Naive thymus-derived CD8-positive, alpha-beta T cell (primary cell): ENCODE measurements around the gene NFATC2. TPM values are rescaled to one million over a fixed set of nuclear protein-coding genes. Genes with fewer than 3 reads are reported as not detected.

ENCODE experiments used
- ATAC-seq, 2 donors: fragments of 150-1000 bp; cut with Tn5 transposase in 1 of 2; sonication (Bioruptor Pico), chemical (Tn5 transposase) in 1 of 2; 1 replicate in 1 of 2; 2 replicates in 1 of 2; pipeline ENCODE4 v1.10.0; 2021; ENCODE audit warnings: mild to moderate bottlenecking in 2 of 2, moderate library complexity in 2 of 2
- POLR2A ChIA-PET: fragments of 350-600 bp; sonication (Branson Sonifier 250); formaldehyde crosslinking; loops from one replicate; lab custom pipeline; 2021; ENCODE audit warnings: antibody characterized with exemption; lab: Charles Lee
- DNase-seq, 10 donors: peaks; one replicate each; pipeline versions ENCODE4 v3.0.0 to v3.0.0-alpha.2; 2020 to 2022
- H3K27ac Mint-ChIP-seq, 10 donors: one replicate each; pipeline ENCODE4 v1.8.0; 2020 to 2022; ENCODE audit warnings: mild to moderate bottlenecking in 10 of 10, mixed read lengths in 10 of 10, moderate library complexity in 4 of 10, inconsistent platforms in 1 of 10
- H3K27me3 Mint-ChIP-seq, 5 donors: one replicate each; pipeline ENCODE4 v1.8.0; 2021 to 2022; ENCODE audit warnings: mixed read lengths in 5 of 5
- H3K36me3 Mint-ChIP-seq, 3 donors: one replicate each; pipeline ENCODE4 v1.8.0; 2020 to 2022; ENCODE audit warnings: mixed read lengths in 3 of 3, mild to moderate bottlenecking in 2 of 3, inconsistent platforms in 1 of 3
- H3K4me1 Mint-ChIP-seq, 4 donors: one replicate each; pipeline ENCODE4 v1.8.0; 2021 to 2022; ENCODE audit warnings: mixed read lengths in 4 of 4
- H3K4me3 Mint-ChIP-seq, 10 donors: one replicate each; pipeline ENCODE4 v1.8.0; 2020 to 2022; ENCODE audit warnings: mild to moderate bottlenecking in 10 of 10, mixed read lengths in 10 of 10, moderate library complexity in 6 of 10, inconsistent platforms in 1 of 10
- H3K9me3 Mint-ChIP-seq, 9 donors: one replicate each; pipeline ENCODE4 v1.8.0; 2020 to 2022; ENCODE audit warnings: mixed read lengths in 9 of 9, mild to moderate bottlenecking in 3 of 9, inconsistent platforms in 1 of 9, moderate library complexity in 1 of 9
- polyA plus RNA-seq, 3 donors: library from polyadenylated mRNA; unstranded; fragments of 300-500 nt; fragmentation: Illumina TruSeq; gene quantifications; one replicate each; pipeline ENCODE4 v1.2.3, GENCODE V29; 2021
- total RNA-seq, 8 experiments: library from RNA in 2 of 8; stranded (reverse) in 2 of 8; gene quantifications; one replicate each; pipeline ENCODE4 v1.2.3 and lab custom pipeline; 2021 to 2026

Gene NFATC2
- total and polyA plus RNA-seq, 5 experiments from 2014 or later = 14.5 to 36.3 (median 23.8) TPM

GRCh38 chr20:51525241-51526105 is 17.0 kb downstream of the NFATC2 start:
- H3K4me1 Mint-ChIP-seq = peaks cover 39 to 76% (median 71%) of the 10 kb centered on the region in 4 donors
- peak overlapping the region; percentile 69 to 96 (median 89) for H3K27ac Mint-ChIP-seq
- H3K36me3 Mint-ChIP-seq = peaks cover 0 to 39% (median 15%) of the 10 kb centered on the region in 3 donors
- peak overlapping the region; percentile 43 to 87 (median 72) for H3K4me3 Mint-ChIP-seq
- no peaks in the 10 kb centered on the region for H3K9me3 Mint-ChIP-seq
- DNase-seq (no peak), ATAC-seq (peak; percentile 41 to 51)
- POLR2A ChIA-PET = interaction anchor here (0.9 kb wide), 1 partner anchor 16 kb away, joined by 4 read pairs; no protein-coding TSS in a partner anchor
- H3K27me3 Mint-ChIP-seq = no peaks in the 10 kb centered on the region

DNA sequence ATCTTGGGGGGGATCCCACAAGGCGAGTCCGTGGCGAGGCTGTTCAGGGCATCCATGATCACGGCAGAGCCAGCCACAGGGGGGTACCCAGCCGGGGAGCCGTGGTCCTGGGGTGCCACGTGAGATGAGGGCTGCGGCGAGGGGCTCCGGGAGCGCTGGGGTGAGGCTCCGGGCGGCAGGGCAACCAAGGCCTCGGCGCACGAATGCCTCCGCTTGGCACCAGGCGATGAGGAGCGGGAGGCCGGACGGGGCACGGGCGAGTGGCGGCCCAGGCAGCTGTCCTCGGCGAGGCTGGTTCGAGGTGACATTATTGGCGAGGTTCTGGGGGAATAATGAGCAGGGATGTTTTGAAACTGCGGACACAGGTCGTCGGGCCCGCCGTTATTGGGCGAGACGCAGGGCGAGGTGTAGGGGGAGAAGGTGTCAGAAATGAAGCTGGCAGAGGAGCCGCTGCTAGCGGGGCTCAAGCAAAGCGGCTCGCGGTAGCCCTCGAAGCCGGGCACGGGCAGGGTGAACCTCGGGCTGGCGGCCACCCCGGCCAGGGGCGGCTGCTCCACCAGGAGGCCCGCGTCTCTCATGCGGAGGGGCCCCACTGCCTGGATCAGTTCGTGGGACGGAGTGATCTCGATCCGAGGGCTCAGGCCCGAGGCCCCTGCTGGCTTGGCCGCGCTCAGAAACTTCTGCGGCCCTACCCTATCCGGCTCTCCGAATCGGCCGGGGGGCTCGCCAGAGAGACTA is 19.1 kb downstream of the NFATC2 start:
- H3K4me3 Mint-ChIP-seq = no peak overlapping the region
- no peaks in the 10 kb centered on the region for H3K27me3 Mint-ChIP-seq
- no peaks in the 10 kb centered on the region for H3K9me3 Mint-ChIP-seq
- no peak for DNase-seq
- ATAC-seq = no peak
- H3K27ac Mint-ChIP-seq = peak overlapping the region in 1 of 10 donors; percentile 44
- peaks cover 0 to 56% (median 20%) of the 10 kb centered on the region in 3 donors for H3K36me3 Mint-ChIP-seq
- POLR2A ChIA-PET = no interaction called here
- peaks cover 31 to 61% (median 55%) of the 10 kb centered on the region in 4 donors for H3K4me1 Mint-ChIP-seq

DNA sequence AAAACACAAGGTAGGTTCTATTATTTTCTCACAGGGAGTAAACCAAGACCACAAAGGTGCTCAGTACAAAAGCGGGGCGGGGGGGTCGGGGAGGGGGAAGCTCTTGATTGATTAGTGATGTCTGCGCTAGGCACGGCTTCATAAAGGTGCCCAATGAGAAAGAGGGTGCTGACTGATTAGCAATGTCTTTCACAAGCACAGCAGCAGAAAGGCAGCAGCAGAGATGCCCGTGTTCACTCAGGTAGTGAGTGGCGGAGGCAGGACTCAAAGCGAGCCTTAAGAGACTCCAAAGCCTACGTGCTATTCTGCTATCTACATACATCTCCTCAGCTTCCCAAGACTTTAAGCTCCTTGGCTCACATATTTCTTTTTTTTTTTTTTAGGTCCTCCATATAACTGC is 20.3 kb downstream of the NFATC2 start:
- POLR2A ChIA-PET = interaction anchor here (1.4 kb wide), 1 partner anchor 20 kb away, joined by 4 read pairs; the partner anchor contains the start of gene NFATC2
- DNase-seq = no peak
- Mint-ChIP-seq H3K9me3 (no peaks in the 10 kb centered on the region), H3K4me3 (no peak overlapping the region), H3K27ac (peak overlapping the region in 3 of 10 donors; percentile 18 to 78 (median 41)), H3K27me3 (no peaks in the 10 kb centered on the region), H3K36me3 (peaks cover 4 to 68% (median 21%) of the 10 kb centered on the region in 3 donors), H3K4me1 (peaks cover 25 to 59% (median 52%) of the 10 kb centered on the region in 4 donors)
- no peak for ATAC-seq

DNA sequence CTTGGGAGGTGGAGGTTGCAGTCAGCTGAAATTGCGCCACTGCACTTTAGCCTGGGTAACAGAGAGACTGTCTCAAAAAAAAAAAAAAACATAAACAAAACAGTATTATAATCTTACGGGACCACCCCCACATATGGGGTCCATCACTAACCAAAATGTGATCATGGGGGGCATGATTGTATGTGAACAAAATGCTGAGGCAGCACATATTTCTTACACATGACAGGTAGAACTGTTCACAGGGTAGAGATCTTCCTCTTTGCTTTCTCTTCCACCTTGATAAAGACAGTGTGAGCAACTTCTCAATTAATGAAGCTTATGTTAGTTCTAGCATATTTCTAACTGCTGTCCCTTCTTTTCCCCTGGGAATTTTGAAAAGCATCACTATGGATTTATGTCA is 24.7 kb downstream of the NFATC2 start:
- no peak overlapping the region for H3K4me3 Mint-ChIP-seq
- no peaks in the 10 kb centered on the region for H3K9me3 Mint-ChIP-seq
- H3K27me3 Mint-ChIP-seq = no peaks in the 10 kb centered on the region
- H3K27ac Mint-ChIP-seq = peak overlapping the region in 3 of 10 donors; percentile 19 to 44 (median 31)
- POLR2A ChIA-PET = no interaction called here
- no peak for DNase-seq
- no peak for ATAC-seq
- H3K36me3 Mint-ChIP-seq = peaks cover 4 to 78% (median 30%) of the 10 kb centered on the region in 3 donors
- H3K4me1 Mint-ChIP-seq = peaks cover 18 to 67% (median 49%) of the 10 kb centered on the region in 4 donors

DNA sequence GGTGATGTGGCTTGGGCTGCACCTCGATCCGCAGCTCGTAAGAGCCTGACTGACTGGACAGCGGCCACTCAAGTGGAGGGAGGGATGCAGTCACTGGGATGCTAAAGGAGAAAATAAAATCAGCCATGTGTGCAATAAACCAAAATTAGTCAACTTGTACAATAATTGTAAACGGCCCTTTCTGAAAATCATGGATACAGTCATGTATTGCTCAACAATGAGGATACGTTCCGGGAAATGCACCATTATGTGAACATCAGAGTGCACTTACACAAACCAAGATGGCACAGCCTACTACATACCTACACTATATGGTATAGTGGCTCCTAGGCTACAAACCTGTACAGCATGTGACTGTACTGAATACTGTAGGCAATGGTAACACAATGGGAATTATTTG is 25.7 kb downstream of the NFATC2 start:
- Mint-ChIP-seq H3K27ac (peak overlapping the region in 2 of 10 donors; percentile 29 to 42), H3K4me1 (peaks cover 24 to 70% (median 52%) of the 10 kb centered on the region in 4 donors), H3K4me3 (no peak overlapping the region), H3K36me3 (peaks cover 4 to 72% (median 25%) of the 10 kb centered on the region in 3 donors), H3K27me3 (no peaks in the 10 kb centered on the region), H3K9me3 (no peaks in the 10 kb centered on the region)
- no peak for ATAC-seq
- POLR2A ChIA-PET = no interaction called here
- no peak for DNase-seq

DNA sequence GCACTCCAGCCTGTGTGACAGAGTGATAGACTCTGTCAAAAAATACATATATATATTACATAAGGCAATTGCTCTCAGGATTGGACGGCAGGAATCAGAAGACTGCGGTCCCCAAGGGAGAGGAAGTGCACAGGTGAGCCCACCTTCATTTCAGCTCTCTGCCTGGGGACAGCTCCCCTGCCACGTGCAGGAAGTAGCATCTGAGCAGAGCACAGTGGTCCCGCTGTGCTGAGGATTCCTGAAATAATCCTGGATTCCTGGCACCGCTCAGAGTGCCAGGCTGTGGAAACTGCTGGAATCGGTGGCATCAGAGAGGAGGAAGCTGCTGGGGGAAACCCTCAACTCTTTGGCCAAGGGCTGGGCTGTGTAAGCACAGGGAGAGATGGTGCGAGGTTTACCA is 27.7 kb downstream of the NFATC2 start:
- peak overlapping the region in 7 of 10 donors; percentile 17 to 70 (median 56) for H3K27ac Mint-ChIP-seq
- ATAC-seq (peak in 1 of 2 donors; percentile 72), DNase-seq (no peak)
- peaks cover 4 to 70% (median 21%) of the 10 kb centered on the region in 3 donors for H3K36me3 Mint-ChIP-seq
- H3K4me1 Mint-ChIP-seq = peaks cover 32 to 78% (median 60%) of the 10 kb centered on the region in 4 donors
- POLR2A ChIA-PET = interaction anchor here (1.8 to 2.4 kb wide), 5 partner anchors 10 to 27 kb away, joined by 4 to 15 read pairs (median 11); partner anchors contain the start of gene NFATC2
- H3K27me3 Mint-ChIP-seq = no peaks in the 10 kb centered on the region
- H3K4me3 Mint-ChIP-seq = peak overlapping the region in 5 of 10 donors; percentile 5 to 39 (median 26)
- no peaks in the 10 kb centered on the region for H3K9me3 Mint-ChIP-seq

GRCh38 chr20:51514249-51514648 is 28.3 kb downstream of the NFATC2 start:
- Mint-ChIP-seq H3K9me3 (no peaks in the 10 kb centered on the region), H3K4me3 (peak overlapping the region in 8 of 10 donors; percentile 0 to 68 (median 26)), H3K36me3 (peaks cover 4 to 70% (median 26%) of the 10 kb centered on the region in 3 donors), H3K27me3 (no peaks in the 10 kb centered on the region), H3K27ac (peak overlapping the region; percentile 6 to 70 (median 40)), H3K4me1 (peaks cover 35 to 83% (median 65%) of the 10 kb centered on the region in 4 donors)
- POLR2A ChIA-PET = interaction anchor here (0.7 to 2.8 kb wide), 9 partner anchors 9 to 113 kb away, joined by 3 to 15 read pairs (median 6); partner anchors contain the start of gene NFATC2
- no peak for ATAC-seq
- DNase-seq = no peak

GRCh38 chr20:51513545-51513944 is 29.0 kb downstream of the NFATC2 start:
- Mint-ChIP-seq H3K27me3 (no peaks in the 10 kb centered on the region), H3K9me3 (no peaks in the 10 kb centered on the region), H3K4me1 (peaks cover 39 to 90% (median 71%) of the 10 kb centered on the region in 4 donors), H3K36me3 (peaks cover 4 to 70% (median 26%) of the 10 kb centered on the region in 3 donors), H3K4me3 (peak overlapping the region in 6 of 10 donors; percentile 16 to 68 (median 55)), H3K27ac (peak overlapping the region in 7 of 10 donors; percentile 17 to 97 (median 93))
- no peak for DNase-seq
- no peak for ATAC-seq
- POLR2A ChIA-PET = interaction anchor here (1.2 to 2.8 kb wide), 8 partner anchors 8 to 28 kb away, joined by 3 to 15 read pairs (median 7); partner anchors contain the start of gene NFATC2

DNA sequence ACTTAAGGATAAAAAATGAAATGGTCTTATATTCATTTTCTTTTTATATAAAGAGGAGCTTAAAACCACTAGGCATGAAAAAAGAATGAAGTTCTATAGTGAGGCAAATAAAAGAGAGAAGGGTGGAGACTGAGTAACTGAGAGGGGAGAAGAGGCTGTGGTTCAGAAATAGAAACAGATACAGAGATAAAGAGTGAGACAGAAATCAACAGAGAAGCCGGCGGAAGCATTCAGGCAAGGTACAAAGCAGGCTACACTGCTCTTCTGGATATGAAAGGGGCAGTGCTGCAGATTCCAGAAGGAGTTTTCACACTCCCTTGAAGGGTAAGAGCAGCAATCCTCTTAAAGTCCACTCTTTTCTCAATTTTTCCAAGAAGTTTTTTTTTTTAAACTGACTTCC is 29.9 kb downstream of the NFATC2 start:
- DNase-seq = peak in 3 of 10 donors; percentile 37 to 53 (median 42)
- peaks cover 0 to 68% (median 26%) of the 10 kb centered on the region in 3 donors for H3K36me3 Mint-ChIP-seq
- H3K4me3 Mint-ChIP-seq = peak overlapping the region in 9 of 10 donors; percentile 43 to 83 (median 59)
- peak; percentile 80 to 94 for ATAC-seq
- no peaks in the 10 kb centered on the region for H3K27me3 Mint-ChIP-seq
- POLR2A ChIA-PET = interaction anchor here (0.8 to 2.8 kb wide), 4 partner anchors 12 to 29 kb away, joined by 3 to 11 read pairs (median 8); no protein-coding TSS in a partner anchor
- peaks cover 38 to 90% (median 67%) of the 10 kb centered on the region in 4 donors for H3K4me1 Mint-ChIP-seq
- peak overlapping the region; percentile 84 to 97 (median 90) for H3K27ac Mint-ChIP-seq
- H3K9me3 Mint-ChIP-seq = no peaks in the 10 kb centered on the region

DNA sequence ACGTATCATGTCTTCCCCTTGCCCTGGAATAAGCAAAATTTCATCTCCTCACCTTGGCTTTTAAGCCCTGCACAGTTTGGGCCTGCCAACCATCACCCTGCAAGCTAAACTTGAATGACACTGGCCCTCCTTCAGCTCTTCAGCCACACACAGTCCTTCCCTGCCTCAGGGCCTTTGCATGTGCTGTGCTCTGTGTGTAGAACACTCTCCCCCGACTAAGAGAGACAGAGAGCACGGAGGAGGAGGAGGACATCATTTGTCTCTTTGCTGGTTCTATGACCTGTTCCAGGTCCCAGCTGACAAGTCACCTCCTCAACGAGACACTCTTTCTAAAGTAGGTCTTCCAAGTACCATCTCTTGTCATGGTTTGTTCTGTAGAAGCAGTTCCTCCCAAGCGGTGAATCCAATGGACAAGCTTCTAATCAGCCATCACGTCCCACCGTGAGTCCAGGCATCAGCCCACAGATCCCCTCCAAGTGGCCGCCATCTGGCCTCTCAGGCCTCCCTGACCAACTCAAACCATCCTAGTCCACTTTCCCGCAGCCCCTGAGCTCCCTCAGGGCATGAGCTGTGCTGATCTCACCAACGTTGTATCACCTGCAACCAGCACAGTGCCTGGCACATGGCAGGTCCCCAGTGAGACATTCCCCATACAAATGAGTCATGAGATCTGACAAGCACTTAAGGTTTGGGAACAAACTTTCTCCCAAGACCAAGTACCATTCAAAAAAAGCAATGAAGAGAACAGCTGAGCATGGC is 30.5 kb downstream of the NFATC2 start:
- Mint-ChIP-seq H3K4me3 (peak overlapping the region; percentile 20 to 83 (median 59)), H3K36me3 (peaks cover 0 to 67% (median 28%) of the 10 kb centered on the region in 3 donors), H3K9me3 (no peaks in the 10 kb centered on the region), H3K27ac (peak overlapping the region; percentile 84 to 97 (median 90)), H3K27me3 (no peaks in the 10 kb centered on the region), H3K4me1 (peaks cover 40 to 93% (median 67%) of the 10 kb centered on the region in 4 donors)
- DNase-seq = no peak
- peak; percentile 7 to 16 for ATAC-seq
- POLR2A ChIA-PET = interaction anchor here (0.6 to 2.8 kb wide), 6 partner anchors 11 to 768 kb away, joined by 3 to 11 read pairs (median 6); no protein-coding TSS in a partner anchor

GRCh38 chr20:51510936-51511605 is 31.4 kb downstream of the NFATC2 start:
- Mint-ChIP-seq H3K4me1 (peaks cover 40 to 91% (median 69%) of the 10 kb centered on the region in 4 donors), H3K36me3 (peaks cover 0 to 61% (median 23%) of the 10 kb centered on the region in 3 donors), H3K4me3 (peak overlapping the region in 4 of 10 donors; percentile 26 to 83 (median 54)), H3K27ac (peak overlapping the region; percentile 87 to 97 (median 91)), H3K27me3 (no peaks in the 10 kb centered on the region), H3K9me3 (no peaks in the 10 kb centered on the region)
- ATAC-seq = no peak
- no peak for DNase-seq
- POLR2A ChIA-PET = interaction anchor here (0.6 to 1.9 kb wide), 3 partner anchors 10 to 767 kb away, joined by 3 to 11 read pairs (median 9); no protein-coding TSS in a partner anchor
